Epidermal melanocyte (primary cell): ENCODE results near the gene YIPF2.
A peak's percentile ranks its signal among the peaks of the same experiment; 100 is the strongest.
"Not testable (repeated sequence)": the region's sequence is repeated elsewhere in the genome, so short reads cannot be mapped to it uniquely, and the experiment has no call there.

Source experiments
- DNase-seq: peaks from one replicate; pipeline ENCODE4 v3.0.0; 2011; ENCODE audit warnings: low spot score; ENCODE audit not compliant: insufficient read length

YIPF2 gene

GRCh38 chr19:10928563-10929401 lies at the start of gene YIPF2, which contains the start of gene TIMM29:
TSS of gene YIPF2 (minus strand) at chr19:10928639. CDS start at chr19:10928410, 229 bp downstream.
TSS of gene TIMM29 (plus strand) at chr19:10928811. CDS start at chr19:10928823, 12 bp downstream.
- DNase-seq: peak; percentile 97

GRCh38 chr19:10977742-10978092 lies 49.3 kb upstream of the YIPF2 start:
- DNase-seq: no peak

- no peak for DNase-seq
Observed at GRCh38 chr19:10976131-10976892, 47.9 kb upstream of the YIPF2 start.

- DNase-seq: peak; percentile 82
Observed at GRCh38 chr19:10975374-10976130, 47.1 kb upstream of the YIPF2 start.

- no peak for DNase-seq
Observed at GRCh38 chr19:10971107-10971726, 42.8 kb upstream of the YIPF2 start.

GRCh38 chr19:10968527-10969135 lies 40.2 kb upstream of the YIPF2 start:
- DNase-seq: no peak

- DNase-seq: no peak
Observed at GRCh38 chr19:10966809-10967208, 38.4 kb upstream of the YIPF2 start.

GRCh38 chr19:10965398-10965797 lies 37.0 kb upstream of the YIPF2 start:
- DNase-seq: no peak

- no peak for DNase-seq
Observed at GRCh38 chr19:10964903-10965302, 36.5 kb upstream of the YIPF2 start.

- DNase-seq: no peak
Observed at GRCh38 chr19:10963865-10964264, 35.4 kb upstream of the YIPF2 start.

GRCh38 chr19:10962863-10963262 lies 34.4 kb upstream of the YIPF2 start:
- DNase-seq: no peak

GRCh38 chr19:10961073-10961860 lies 32.8 kb upstream of the YIPF2 start:
- no peak for DNase-seq

GRCh38 chr19:10960314-10961072 lies 32.1 kb upstream of the YIPF2 start, which contains the start of gene SMARCA4:
TSS of gene SMARCA4 (plus strand) at chr19:10961030. CDS start at chr19:10984152, 23,122 bp downstream.
- peak; percentile 94 for DNase-seq

GRCh38 chr19:10959277-10959968 lies 31.0 kb upstream of the YIPF2 start:
- not testable (repeated sequence) for DNase-seq

- no peak for DNase-seq
Observed at GRCh38 chr19:10952809-10953208, 24.4 kb upstream of the YIPF2 start.

GRCh38 chr19:10946958-10947657 lies 18.7 kb upstream of the YIPF2 start:
- no peak for DNase-seq

GRCh38 chr19:10945264-10945663 lies 16.8 kb upstream of the YIPF2 start:
- DNase-seq: no peak

GRCh38 chr19:10943412-10943811 lies 15.0 kb upstream of the YIPF2 start:
- not testable (repeated sequence) for DNase-seq
